Panc1 (cell line): ENCODE data around the gene MAGEA9B. TPM values are rescaled to one million over a fixed set of nuclear protein-coding genes. Genes with fewer than 3 reads are reported as not detected.

Experiments
- ATAC-seq: fragments of 200-7000 bp; cut with Tn5 transposase; 2 replicates; pipeline ENCODE4 v1.9.1; 2020; ENCODE audit warnings: mild to moderate bottlenecking, moderate library complexity
- BruUV-seq: library from RNA; stranded (reverse); fragments of 400-500 nt; replicated peaks from 2 replicates; lab custom pipeline; 2021; lab: Mats Ljungman, UMichigan
- CTCF ChIA-PET: fragments of 300-600 bp; sonication (Branson Sonifier 250); formaldehyde crosslinking; loops from one replicate; lab custom pipeline; 2022; ENCODE audit warnings: antibody characterized with exemption; lab: Charles Lee
- POLR2A ChIA-PET: fragments of 300-600 bp; sonication (Branson Sonifier 250); formaldehyde crosslinking; loops from one replicate; lab custom pipeline; 2022; ENCODE audit warnings: antibody characterized with exemption; lab: Charles Lee
- DNase-seq: peaks from one replicate; pipeline ENCODE4 v3.0.0-alpha.2; 2010; ENCODE audit warnings: low read depth, low spot score
- H3K27ac ChIP-seq: 2 replicates; pipeline ENCODE4 v1.5.1; 2011; ENCODE audit warnings: mild to moderate bottlenecking, low read length, inconsistent platforms
- H3K27me3 ChIP-seq: fragments of 200-500 bp; sonication (Bioruptor generic); 2 replicates; pipeline ENCODE4 v1.6.0; 2014; ENCODE audit warnings: low read length, inconsistent platforms; ENCODE audit not compliant: control insufficient read depth, insufficient read depth
- H3K36me3 ChIP-seq: fragments of 200-500 bp; sonication (Bioruptor generic); 2 replicates; pipeline ENCODE4 v1.5.1; 2014; ENCODE audit warnings: inconsistent platforms, mild to moderate bottlenecking, low read length, moderate library complexity; ENCODE audit not compliant: control insufficient read depth, insufficient read depth
- H3K4me1 ChIP-seq: 2 replicates; pipeline ENCODE4 v1.5.1; 2011; ENCODE audit warnings: inconsistent platforms, mild to moderate bottlenecking, low read length, moderate library complexity; ENCODE audit not compliant: control insufficient read depth, insufficient read depth
- H3K4me3 ChIP-seq, 2 experiments: 2 replicates each; pipeline ENCODE4 v1.5.1; 2011 to 2012; ENCODE audit warnings: low read depth in 2 of 2, low read length in 2 of 2, mild to moderate bottlenecking in 2 of 2, inconsistent platforms in 1 of 2, moderate library complexity in 1 of 2
- H3K9me3 ChIP-seq: fragments of 200-500 bp; sonication (Bioruptor generic); 2 replicates; pipeline ENCODE4 v1.5.1; 2014; ENCODE audit warnings: low read depth, mild to moderate bottlenecking, inconsistent platforms, low read length, moderate library complexity; ENCODE audit not compliant: control insufficient read depth, insufficient read depth
- POLR2AphosphoS5 ChIP-seq: IDR thresholded peaks from 2 replicates; pipeline ENCODE4 v1.6.1; 2012; ENCODE audit warnings: mild to moderate bottlenecking, low read depth, low read length, moderate library complexity
- SIN3A ChIP-seq: IDR thresholded peaks from 2 replicates; pipeline ENCODE4 v1.6.1; 2012; ENCODE audit warnings: low read depth, mild to moderate bottlenecking, low read length, moderate library complexity, borderline replicate concordance; ENCODE audit not compliant: insufficient read depth
- TCF7L2 ChIP-seq: IDR thresholded peaks from 2 replicates; pipeline ENCODE4 v1.6.1; 2011; ENCODE audit warnings: mild to moderate bottlenecking, low read depth, low read length, inconsistent platforms
- in situ Hi-C: cut with HindIII; loops from 2 replicates; pipeline ENCODE4 v1.10.0; 2016; ENCODE audit warnings: low sequenced_read_pairs, low pct_unique_long_range_greater_than_20kb
- intact Hi-C: fragments of 100-400 bp; cut with micrococcal nuclease; formaldehyde crosslinking; loops from one replicate; pipeline ENCODE4 v1.10.0; 2022; ENCODE audit not compliant: unreplicated experiment
- total RNA-seq: library from RNA; stranded (reverse); gene quantifications from one replicate; pipeline ENCODE4 v1.2.1, GENCODE V29; 2021; ENCODE audit not compliant: unreplicated experiment
- TF ChIP-seq, protein P1 (sequence below): fragments of 450-650 bp; IDR thresholded peaks from 2 replicates; pipeline ENCODE4 v1.5.1; 2017; ENCODE audit warnings: mild to moderate bottlenecking
- TF ChIP-seq, protein P2 (sequence below), 2 experiments: IDR thresholded peaks; 2 replicates each; pipeline ENCODE4 v1.6.1; 2011 to 2012; ENCODE audit warnings: low read depth in 2 of 2, control low read depth in 1 of 2, low read length in 1 of 2, mild to moderate bottlenecking in 1 of 2, moderate library complexity in 1 of 2; ENCODE audit not compliant: insufficient read depth in 1 of 2

Gene MAGEA9B
- total RNA-seq, 1 experiment from 2014 or later = not detected

GRCh38 chrX:149568701-149569296, 18.5 kb downstream of the MAGEA9B start:
- H3K9me3 ChIP-seq = no peaks in the 10 kb centered on the region
- no peak for DNase-seq
- CTCF ChIA-PET = no interaction called here
- no peak overlapping the region for H3K27ac ChIP-seq
- in situ Hi-C loops (no loop called here), intact Hi-C loops (no loop called here)
- POLR2A ChIA-PET = no interaction called here
- H3K27me3 ChIP-seq = no peaks in the 10 kb centered on the region; the same call in 1 of the 2 replicates
- no peaks in the 10 kb centered on the region for H3K4me1 ChIP-seq
- ATAC-seq = no peak
- H3K36me3 ChIP-seq = no peaks in the 10 kb centered on the region
- TF ChIP-seq, protein P1, sequence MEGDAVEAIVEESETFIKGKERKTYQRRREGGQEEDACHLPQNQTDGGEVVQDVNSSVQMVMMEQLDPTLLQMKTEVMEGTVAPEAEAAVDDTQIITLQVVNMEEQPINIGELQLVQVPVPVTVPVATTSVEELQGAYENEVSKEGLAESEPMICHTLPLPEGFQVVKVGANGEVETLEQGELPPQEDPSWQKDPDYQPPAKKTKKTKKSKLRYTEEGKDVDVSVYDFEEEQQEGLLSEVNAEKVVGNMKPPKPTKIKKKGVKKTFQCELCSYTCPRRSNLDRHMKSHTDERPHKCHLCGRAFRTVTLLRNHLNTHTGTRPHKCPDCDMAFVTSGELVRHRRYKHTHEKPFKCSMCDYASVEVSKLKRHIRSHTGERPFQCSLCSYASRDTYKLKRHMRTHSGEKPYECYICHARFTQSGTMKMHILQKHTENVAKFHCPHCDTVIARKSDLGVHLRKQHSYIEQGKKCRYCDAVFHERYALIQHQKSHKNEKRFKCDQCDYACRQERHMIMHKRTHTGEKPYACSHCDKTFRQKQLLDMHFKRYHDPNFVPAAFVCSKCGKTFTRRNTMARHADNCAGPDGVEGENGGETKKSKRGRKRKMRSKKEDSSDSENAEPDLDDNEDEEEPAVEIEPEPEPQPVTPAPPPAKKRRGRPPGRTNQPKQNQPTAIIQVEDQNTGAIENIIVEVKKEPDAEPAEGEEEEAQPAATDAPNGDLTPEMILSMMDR = no peak
- TF ChIP-seq SIN3A = no peak
- TF ChIP-seq, protein P2, sequence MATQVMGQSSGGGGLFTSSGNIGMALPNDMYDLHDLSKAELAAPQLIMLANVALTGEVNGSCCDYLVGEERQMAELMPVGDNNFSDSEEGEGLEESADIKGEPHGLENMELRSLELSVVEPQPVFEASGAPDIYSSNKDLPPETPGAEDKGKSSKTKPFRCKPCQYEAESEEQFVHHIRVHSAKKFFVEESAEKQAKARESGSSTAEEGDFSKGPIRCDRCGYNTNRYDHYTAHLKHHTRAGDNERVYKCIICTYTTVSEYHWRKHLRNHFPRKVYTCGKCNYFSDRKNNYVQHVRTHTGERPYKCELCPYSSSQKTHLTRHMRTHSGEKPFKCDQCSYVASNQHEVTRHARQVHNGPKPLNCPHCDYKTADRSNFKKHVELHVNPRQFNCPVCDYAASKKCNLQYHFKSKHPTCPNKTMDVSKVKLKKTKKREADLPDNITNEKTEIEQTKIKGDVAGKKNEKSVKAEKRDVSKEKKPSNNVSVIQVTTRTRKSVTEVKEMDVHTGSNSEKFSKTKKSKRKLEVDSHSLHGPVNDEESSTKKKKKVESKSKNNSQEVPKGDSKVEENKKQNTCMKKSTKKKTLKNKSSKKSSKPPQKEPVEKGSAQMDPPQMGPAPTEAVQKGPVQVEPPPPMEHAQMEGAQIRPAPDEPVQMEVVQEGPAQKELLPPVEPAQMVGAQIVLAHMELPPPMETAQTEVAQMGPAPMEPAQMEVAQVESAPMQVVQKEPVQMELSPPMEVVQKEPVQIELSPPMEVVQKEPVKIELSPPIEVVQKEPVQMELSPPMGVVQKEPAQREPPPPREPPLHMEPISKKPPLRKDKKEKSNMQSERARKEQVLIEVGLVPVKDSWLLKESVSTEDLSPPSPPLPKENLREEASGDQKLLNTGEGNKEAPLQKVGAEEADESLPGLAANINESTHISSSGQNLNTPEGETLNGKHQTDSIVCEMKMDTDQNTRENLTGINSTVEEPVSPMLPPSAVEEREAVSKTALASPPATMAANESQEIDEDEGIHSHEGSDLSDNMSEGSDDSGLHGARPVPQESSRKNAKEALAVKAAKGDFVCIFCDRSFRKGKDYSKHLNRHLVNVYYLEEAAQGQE (IDR thresholded peaks at IDR 0.05; ENCODE audit: insufficient read depth in 1 of 2, low read depth in 2 of 2, low read length in 1 of 2) = no peak
- no peak for TF ChIP-seq TCF7L2
- TF ChIP-seq POLR2AphosphoS5 = no peak
- no TSS peak for BruUV-seq
- no peak overlapping the region for H3K4me3 ChIP-seq

- BruUV-seq = no TSS peak
- Histone ChIP-seq H3K4me3 (no peak overlapping the region), H3K9me3 (no peaks in the 10 kb centered on the region), H3K27ac (no peak overlapping the region), H3K36me3 (no peaks in the 10 kb centered on the region), H3K27me3 (no peaks in the 10 kb centered on the region; the same call in 1 of the 2 replicates), H3K4me1 (no peaks in the 10 kb centered on the region)
- POLR2A ChIA-PET = no interaction called here
- peak; percentile 45; the same call in 1 of the 2 replicates for ATAC-seq
- in situ Hi-C loops (no loop called here), intact Hi-C loops (no loop called here)
- CTCF ChIA-PET = no interaction called here
- no peak for DNase-seq
- TF ChIP-seq POLR2AphosphoS5 = no peak
These were observed 19.4 kb downstream of the MAGEA9B start for GRCh38 chrX:149567621-149568417.

DNA sequence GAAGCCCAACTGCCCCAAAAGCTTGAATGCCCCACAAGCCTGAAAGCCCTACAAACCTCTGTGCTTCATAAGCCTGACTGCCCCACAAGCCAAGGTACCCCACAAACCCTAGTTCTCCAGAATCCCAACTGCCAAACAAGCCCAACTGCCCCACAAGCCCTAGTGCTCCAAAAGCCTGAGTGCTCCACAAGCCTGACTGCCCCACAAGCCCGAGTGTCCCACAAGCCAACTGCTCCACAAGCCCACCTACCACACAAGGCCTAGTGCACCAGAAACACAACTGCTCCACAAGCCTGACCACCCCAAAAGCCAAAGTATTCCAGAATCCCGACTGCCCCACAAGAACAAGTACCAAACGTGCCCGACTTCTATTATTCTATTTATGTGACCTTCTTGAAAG, 23.9 kb downstream of the MAGEA9B start:
- Histone ChIP-seq H3K9me3 (no peaks in the 10 kb centered on the region), H3K4me3 (no peak overlapping the region), H3K4me1 (no peaks in the 10 kb centered on the region), H3K27me3 (no peaks in the 10 kb centered on the region), H3K36me3 (no peaks in the 10 kb centered on the region), H3K27ac (no peak overlapping the region)
- BruUV-seq = no TSS peak
- TF ChIP-seq, protein P1 = no peak
- TF ChIP-seq, protein P2 (IDR thresholded peaks at IDR 0.05; ENCODE audit: insufficient read depth in 1 of 2, low read depth in 2 of 2, low read length in 1 of 2) = no peak
- no peak for TF ChIP-seq SIN3A
- no peak for TF ChIP-seq TCF7L2
- no peak for TF ChIP-seq POLR2AphosphoS5
- ChIA-PET CTCF (no interaction called here), POLR2A (no interaction called here)
- ATAC-seq = no peak
- in situ Hi-C loops = no loop called here
- DNase-seq = no peak
- intact Hi-C loops = no loop called here
